Activated naive CD4-positive, alpha-beta T cell treated with anti-CD3 and anti-CD28 coated beads, Interleukin-2, amount 10 ng/mL, durations not matched to agents 7 days and 5 days (primary cell): Measurements from ENCODE around the gene CLDN20.

Experiments used
- CTCF ChIA-PET: fragments of 350-600 bp; sonication (Branson Sonifier 250); formaldehyde crosslinking; loops from one replicate; lab custom pipeline; 2021; ENCODE audit warnings: antibody characterized with exemption; lab: Charles Lee
- DNase-seq: peaks from one replicate; pipeline ENCODE4 v3.0.0-alpha.2; 2020
- H3K27ac Mint-ChIP-seq: one replicate; pipeline ENCODE4 v1.8.0; 2021; ENCODE audit warnings: mild to moderate bottlenecking, moderate library complexity, mixed read lengths
- H3K27me3 Mint-ChIP-seq: one replicate; pipeline ENCODE4 v1.8.0; 2021; ENCODE audit warnings: mild to moderate bottlenecking, mixed read lengths
- H3K36me3 Mint-ChIP-seq: one replicate; pipeline ENCODE4 v1.8.0; 2021; ENCODE audit warnings: mixed read lengths
- H3K4me1 Mint-ChIP-seq: one replicate; pipeline ENCODE4 v1.8.0; 2021; ENCODE audit warnings: mixed read lengths
- H3K4me3 Mint-ChIP-seq: one replicate; pipeline ENCODE4 v1.8.0; 2021; ENCODE audit warnings: mild to moderate bottlenecking, moderate library complexity, mixed read lengths
- H3K9me3 Mint-ChIP-seq: one replicate; pipeline ENCODE4 v1.8.0; 2021; ENCODE audit warnings: mixed read lengths

CLDN20 gene

GRCh38 chr6:155232848-155233247 lies 31.0 kb upstream of the CLDN20 start:
- H3K27ac Mint-ChIP-seq: no peak overlapping the region
- no peaks in the 10 kb centered on the region for H3K36me3 Mint-ChIP-seq
- CTCF ChIA-PET: interaction anchor here (0.5 kb wide), 1 partner anchor 309 kb away, joined by 3 read pairs; no protein-coding TSS in a partner anchor
- no peak overlapping the region for H3K4me3 Mint-ChIP-seq
- no peaks in the 10 kb centered on the region for H3K4me1 Mint-ChIP-seq
- DNase-seq: no peak
- peaks cover 2% of the 10 kb centered on the region for H3K9me3 Mint-ChIP-seq
- H3K27me3 Mint-ChIP-seq: peaks cover 8% of the 10 kb centered on the region

GRCh38 chr6:155234167-155234566 lies 29.6 kb upstream of the CLDN20 start:
- Mint-ChIP-seq H3K4me1 (no peaks in the 10 kb centered on the region), H3K9me3 (peaks cover 4% of the 10 kb centered on the region), H3K36me3 (no peaks in the 10 kb centered on the region), H3K27me3 (peaks cover 14% of the 10 kb centered on the region), H3K4me3 (no peak overlapping the region), H3K27ac (no peak overlapping the region)
- no peak for DNase-seq
- CTCF ChIA-PET: interaction anchor here (2.1 kb wide), 1 partner anchor 13 kb away, joined by 5 read pairs; no protein-coding TSS in a partner anchor

GRCh38 chr6:155234687-155235086 lies 29.1 kb upstream of the CLDN20 start:
- Mint-ChIP-seq H3K4me3 (no peak overlapping the region), H3K36me3 (no peaks in the 10 kb centered on the region), H3K9me3 (peaks cover 3% of the 10 kb centered on the region), H3K27me3 (peaks cover 14% of the 10 kb centered on the region), H3K4me1 (no peaks in the 10 kb centered on the region), H3K27ac (no peak overlapping the region)
- CTCF ChIA-PET: interaction anchor here (2.1 kb wide), 1 partner anchor 13 kb away, joined by 5 read pairs; no protein-coding TSS in a partner anchor
- no peak for DNase-seq

- H3K4me3 Mint-ChIP-seq: no peak overlapping the region
- CTCF ChIA-PET: interaction anchor here (2.1 kb wide), 1 partner anchor 13 kb away, joined by 5 read pairs; no protein-coding TSS in a partner anchor
- peaks cover 14% of the 10 kb centered on the region for H3K27me3 Mint-ChIP-seq
- H3K9me3 Mint-ChIP-seq: peaks cover 4% of the 10 kb centered on the region
- H3K4me1 Mint-ChIP-seq: no peaks in the 10 kb centered on the region
- H3K27ac Mint-ChIP-seq: no peak overlapping the region
- no peak for DNase-seq
- H3K36me3 Mint-ChIP-seq: no peaks in the 10 kb centered on the region
Observed at GRCh38 chr6:155235087-155235486, 28.7 kb upstream of the CLDN20 start.

- H3K36me3 Mint-ChIP-seq: no peaks in the 10 kb centered on the region
- no peak overlapping the region for H3K27ac Mint-ChIP-seq
- CTCF ChIA-PET: interaction anchor here (1.2 kb wide), 1 partner anchor 59 kb away, joined by 3 read pairs; no protein-coding TSS in a partner anchor
- H3K4me3 Mint-ChIP-seq: no peak overlapping the region
- H3K4me1 Mint-ChIP-seq: no peaks in the 10 kb centered on the region
- peaks cover 5% of the 10 kb centered on the region for H3K9me3 Mint-ChIP-seq
- peaks cover 14% of the 10 kb centered on the region for H3K27me3 Mint-ChIP-seq
- DNase-seq: no peak
Observed at GRCh38 chr6:155237613-155238012, 26.2 kb upstream of the CLDN20 start.

GRCh38 chr6:155240905-155241600 lies 22.8 kb upstream of the CLDN20 start:
- Mint-ChIP-seq H3K9me3 (peaks cover 5% of the 10 kb centered on the region), H3K4me1 (no peaks in the 10 kb centered on the region), H3K4me3 (no peak overlapping the region), H3K27me3 (peaks cover 9% of the 10 kb centered on the region), H3K27ac (no peak overlapping the region), H3K36me3 (no peaks in the 10 kb centered on the region)
- no peak for DNase-seq
- CTCF ChIA-PET: no interaction called here

- Mint-ChIP-seq H3K36me3 (no peaks in the 10 kb centered on the region), H3K27ac (peak overlapping the region; percentile 0), H3K4me1 (no peaks in the 10 kb centered on the region), H3K27me3 (peaks cover 9% of the 10 kb centered on the region), H3K9me3 (peaks cover 5% of the 10 kb centered on the region), H3K4me3 (no peak overlapping the region)
- no peak for DNase-seq
- CTCF ChIA-PET: interaction anchor here (1.6 kb wide), 1 partner anchor 63 kb away, joined by 3 read pairs; no protein-coding TSS in a partner anchor
Observed at GRCh38 chr6:155241966-155242365, 21.8 kb upstream of the CLDN20 start.

GRCh38 chr6:155244434-155244833 lies 19.4 kb upstream of the CLDN20 start:
- CTCF ChIA-PET: no interaction called here
- no peaks in the 10 kb centered on the region for H3K4me1 Mint-ChIP-seq
- peaks cover 2% of the 10 kb centered on the region for H3K9me3 Mint-ChIP-seq
- H3K27ac Mint-ChIP-seq: no peak overlapping the region
- DNase-seq: no peak
- no peaks in the 10 kb centered on the region for H3K27me3 Mint-ChIP-seq
- peaks cover 2% of the 10 kb centered on the region for H3K36me3 Mint-ChIP-seq
- H3K4me3 Mint-ChIP-seq: no peak overlapping the region

- no peaks in the 10 kb centered on the region for H3K27me3 Mint-ChIP-seq
- no peak for DNase-seq
- no peak overlapping the region for H3K27ac Mint-ChIP-seq
- no peak overlapping the region for H3K4me3 Mint-ChIP-seq
- peaks cover 2% of the 10 kb centered on the region for H3K36me3 Mint-ChIP-seq
- CTCF ChIA-PET: no interaction called here
- no peaks in the 10 kb centered on the region for H3K4me1 Mint-ChIP-seq
- H3K9me3 Mint-ChIP-seq: no peaks in the 10 kb centered on the region
Observed at GRCh38 chr6:155245193-155245592, 18.6 kb upstream of the CLDN20 start.

GRCh38 chr6:155245831-155246230 lies 18.0 kb upstream of the CLDN20 start:
- no peak overlapping the region for H3K4me3 Mint-ChIP-seq
- peaks cover 2% of the 10 kb centered on the region for H3K36me3 Mint-ChIP-seq
- DNase-seq: no peak
- H3K27me3 Mint-ChIP-seq: no peaks in the 10 kb centered on the region
- H3K27ac Mint-ChIP-seq: no peak overlapping the region
- H3K4me1 Mint-ChIP-seq: no peaks in the 10 kb centered on the region
- CTCF ChIA-PET: interaction anchor here (3.0 kb wide), 1 partner anchor 67 kb away, joined by 54 read pairs; no protein-coding TSS in a partner anchor
- H3K9me3 Mint-ChIP-seq: no peaks in the 10 kb centered on the region

- Mint-ChIP-seq H3K4me1 (no peaks in the 10 kb centered on the region), H3K4me3 (no peak overlapping the region), H3K9me3 (no peaks in the 10 kb centered on the region), H3K36me3 (peaks cover 2% of the 10 kb centered on the region), H3K27me3 (no peaks in the 10 kb centered on the region), H3K27ac (no peak overlapping the region)
- CTCF ChIA-PET: interaction anchor here (1.0 to 3.0 kb wide), 6 partner anchors 8 to 317 kb away, joined by 3 to 54 read pairs (median 4); no protein-coding TSS in a partner anchor
- no peak for DNase-seq
Observed at GRCh38 chr6:155246825-155247224, 17.0 kb upstream of the CLDN20 start.

GRCh38 chr6:155247618-155248007 lies 16.2 kb upstream of the CLDN20 start:
- no peak for DNase-seq
- peaks cover 2% of the 10 kb centered on the region for H3K36me3 Mint-ChIP-seq
- no peaks in the 10 kb centered on the region for H3K9me3 Mint-ChIP-seq
- CTCF ChIA-PET: interaction anchor here (1.0 to 3.0 kb wide), 16 partner anchors 9 to 572 kb away, joined by 3 to 54 read pairs (median 3); no protein-coding TSS in a partner anchor
- no peaks in the 10 kb centered on the region for H3K27me3 Mint-ChIP-seq
- no peak overlapping the region for H3K4me3 Mint-ChIP-seq
- no peak overlapping the region for H3K27ac Mint-ChIP-seq
- no peaks in the 10 kb centered on the region for H3K4me1 Mint-ChIP-seq

- H3K4me1 Mint-ChIP-seq: no peaks in the 10 kb centered on the region
- H3K27ac Mint-ChIP-seq: no peak overlapping the region
- CTCF ChIA-PET: interaction anchor here (0.7 to 3.0 kb wide), 20 partner anchors 9 to 573 kb away, joined by 3 to 54 read pairs (median 3); no protein-coding TSS in a partner anchor
- no peak overlapping the region for H3K4me3 Mint-ChIP-seq
- H3K9me3 Mint-ChIP-seq: no peaks in the 10 kb centered on the region
- DNase-seq: no peak
- peaks cover 4% of the 10 kb centered on the region for H3K36me3 Mint-ChIP-seq
- H3K27me3 Mint-ChIP-seq: no peaks in the 10 kb centered on the region
Observed at GRCh38 chr6:155248008-155249001, 15.5 kb upstream of the CLDN20 start.
